ENCODE measurements around the gene OSBPL2.

OSBPL2 gene

GRCh38 chr20:62339647-62340062 lies 101.3 kb downstream of the OSBPL2 start:
- DNase-seq (ENCODE audit: low read depth in 2 of 2): no peak

DNA sequence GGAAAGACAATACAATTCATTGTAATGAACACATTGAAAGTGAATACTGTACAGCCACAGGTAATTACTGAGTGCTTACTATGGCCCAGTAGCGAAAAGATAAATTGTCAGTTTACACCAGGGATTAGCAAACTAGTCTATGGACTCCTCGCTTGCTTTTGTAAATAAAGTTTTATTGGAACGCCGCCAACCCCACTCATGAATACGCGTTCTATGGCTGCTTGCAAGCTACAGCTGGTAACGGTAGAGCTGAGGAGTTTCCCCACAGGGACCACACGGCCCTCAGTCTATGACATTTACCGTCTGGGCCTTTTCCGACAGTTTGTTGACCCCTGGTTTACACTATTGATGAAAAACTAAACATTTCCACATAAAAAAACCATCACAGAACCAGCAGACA lies 104.6 kb downstream of the OSBPL2 start:
- no peak for DNase-seq (ENCODE audit: low read depth in 2 of 2)

DNA sequence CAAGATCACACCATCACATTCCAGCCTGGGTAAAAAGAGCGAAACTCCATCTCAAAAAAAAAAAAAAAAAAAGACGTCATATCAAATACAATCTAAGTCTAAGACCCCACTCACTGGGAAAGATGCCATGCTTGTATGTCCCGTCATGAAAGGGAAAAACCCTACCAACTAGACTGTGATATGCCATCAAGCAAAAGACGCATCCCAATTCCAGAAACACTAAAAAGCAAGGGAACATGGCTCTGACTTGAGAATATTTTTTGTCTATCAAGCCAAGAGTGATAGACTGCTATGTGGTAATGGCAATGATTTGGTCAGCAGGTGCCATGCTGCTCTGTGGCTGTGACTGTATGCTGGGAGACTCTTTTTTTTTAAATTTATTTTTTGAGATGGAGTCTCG lies 105.8 kb downstream of the OSBPL2 start:
- no peak for DNase-seq (ENCODE audit: low read depth in 2 of 2)

- no peak for DNase-seq (ENCODE audit: low read depth in 2 of 2)
Observed at GRCh38 chr20:62344782-62345181, 106.5 kb downstream of the OSBPL2 start.

Data from activated CD4-positive, alpha-beta T cell treated with anti-CD3 and anti-CD28 coated beads for 24 hours (primary cell).